Endothelial cell of umbilical vein (primary cell): Measurements from ENCODE around the gene OR52B6.

Experiments
- EZH2 ChIP-seq: IDR thresholded peaks from 2 replicates; pipeline ENCODE4 v1.6.1; 2012; ENCODE audit warnings: borderline replicate concordance, low read depth, mild to moderate bottlenecking, moderate library complexity, low read length, inconsistent platforms; ENCODE audit not compliant: severe bottlenecking
- POLR2A ChIP-seq: IDR thresholded peaks from 2 replicates; pipeline ENCODE4 v1.6.1; 2012; ENCODE audit warnings: low read depth, mild to moderate bottlenecking, control low read depth, low read length
- POLR2AphosphoS5 ChIP-seq: IDR thresholded peaks from 2 replicates; pipeline ENCODE4 v1.6.1; 2012; ENCODE audit warnings: low read depth, mild to moderate bottlenecking, control low read depth, low read length, moderate library complexity; ENCODE audit not compliant: insufficient read depth
- TF ChIP-seq, protein P1 (sequence below), 2 donors: IDR thresholded peaks; 1 replicate in 1 of 2; 2 replicates in 1 of 2; pipeline ENCODE4 v1.5.1; 2011; ENCODE audit warnings: low read length in 2 of 2, mild to moderate bottlenecking in 2 of 2, moderate library complexity in 2 of 2, control low read depth in 1 of 2, inconsistent platforms in 1 of 2, low read depth in 1 of 2; ENCODE audit not compliant: insufficient read depth in 1 of 2; ENCODE audit errors: extremely low read depth in 1 of 2
- TF ChIP-seq, protein P2 (sequence below): IDR thresholded peaks from 2 replicates; pipeline ENCODE4 v1.6.1; 2011; ENCODE audit not compliant: insufficient read depth, insufficient read length

DNA sequence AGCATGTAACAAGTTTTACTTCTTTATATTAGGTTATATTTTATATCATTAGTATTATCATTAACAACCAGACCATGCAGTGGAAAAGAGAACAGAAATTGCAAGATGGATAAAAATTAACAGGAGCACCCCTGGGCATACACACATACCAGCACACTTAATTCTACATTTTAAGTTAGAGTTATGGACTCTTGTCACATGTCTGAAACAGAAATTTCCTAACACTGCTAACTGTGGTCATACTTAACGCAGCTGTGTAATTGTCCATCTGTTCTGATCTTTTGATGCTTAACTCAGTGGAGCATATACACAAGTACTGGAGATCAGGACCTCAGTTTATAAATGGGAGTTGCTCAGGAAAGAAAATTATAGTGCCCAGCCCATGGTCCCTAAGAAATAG is 32.7 kb upstream of the OR52B6 start:
- TF ChIP-seq, protein P1, sequence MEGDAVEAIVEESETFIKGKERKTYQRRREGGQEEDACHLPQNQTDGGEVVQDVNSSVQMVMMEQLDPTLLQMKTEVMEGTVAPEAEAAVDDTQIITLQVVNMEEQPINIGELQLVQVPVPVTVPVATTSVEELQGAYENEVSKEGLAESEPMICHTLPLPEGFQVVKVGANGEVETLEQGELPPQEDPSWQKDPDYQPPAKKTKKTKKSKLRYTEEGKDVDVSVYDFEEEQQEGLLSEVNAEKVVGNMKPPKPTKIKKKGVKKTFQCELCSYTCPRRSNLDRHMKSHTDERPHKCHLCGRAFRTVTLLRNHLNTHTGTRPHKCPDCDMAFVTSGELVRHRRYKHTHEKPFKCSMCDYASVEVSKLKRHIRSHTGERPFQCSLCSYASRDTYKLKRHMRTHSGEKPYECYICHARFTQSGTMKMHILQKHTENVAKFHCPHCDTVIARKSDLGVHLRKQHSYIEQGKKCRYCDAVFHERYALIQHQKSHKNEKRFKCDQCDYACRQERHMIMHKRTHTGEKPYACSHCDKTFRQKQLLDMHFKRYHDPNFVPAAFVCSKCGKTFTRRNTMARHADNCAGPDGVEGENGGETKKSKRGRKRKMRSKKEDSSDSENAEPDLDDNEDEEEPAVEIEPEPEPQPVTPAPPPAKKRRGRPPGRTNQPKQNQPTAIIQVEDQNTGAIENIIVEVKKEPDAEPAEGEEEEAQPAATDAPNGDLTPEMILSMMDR (IDR thresholded peaks at IDR 0.05; ENCODE audit: extremely low read depth in 1 of 2, insufficient read depth in 1 of 2, low read depth in 1 of 2, low read length in 2 of 2): no peak
- TF ChIP-seq EZH2 (no peak), POLR2A (no peak), POLR2AphosphoS5 (no peak)
- TF ChIP-seq, protein P2, sequence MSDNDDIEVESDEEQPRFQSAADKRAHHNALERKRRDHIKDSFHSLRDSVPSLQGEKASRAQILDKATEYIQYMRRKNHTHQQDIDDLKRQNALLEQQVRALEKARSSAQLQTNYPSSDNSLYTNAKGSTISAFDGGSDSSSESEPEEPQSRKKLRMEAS: no peak
